Endothelial cell of umbilical vein (primary cell): ENCODE measurements around the gene TTC33. TPM values are rescaled to one million over a fixed set of nuclear protein-coding genes. Genes with fewer than 3 reads are reported as not detected.

Source experiments
- BruUV-seq: library from RNA; stranded (reverse); fragments of 400-500 nt; replicated peaks from 2 replicates; lab custom pipeline; 2021; lab: Mats Ljungman, UMichigan
- CTCF ChIA-PET: fragments of 300-600, 350-600 bp; sonication (Branson Sonifier 250); formaldehyde crosslinking; loops from one replicate; lab custom pipeline; 2021; ENCODE audit warnings: antibody characterized with exemption, inconsistent platforms; lab: Charles Lee
- POLR2A ChIA-PET: fragments of 300-600, 350-600 bp; sonication (Branson Sonifier 250); formaldehyde crosslinking; loops from one replicate; lab custom pipeline; 2021; ENCODE audit warnings: antibody characterized with exemption, inconsistent platforms; lab: Charles Lee
- DNase-seq: peaks from one replicate; pipeline ENCODE4 v3.0.0-alpha.2; 2011; ENCODE audit warnings: low read depth, low spot score
- FAIRE-seq: peaks from 2 replicates; lab custom pipeline; 2011; peaks lifted over from hg19 to GRCh38; lab: Jason Lieb, UNC
- H2AFZ ChIP-seq: 2 replicates; pipeline ENCODE4 v1.6.0; 2012; ENCODE audit warnings: low read depth, low read length, control low read depth, inconsistent platforms
- H3K27ac ChIP-seq: 2 replicates; pipeline ENCODE4 v1.5.1; 2011; ENCODE audit warnings: low read depth, mild to moderate bottlenecking, control low read depth, low read length, moderate library complexity; ENCODE audit not compliant: insufficient read depth
- H3K27me3 ChIP-seq, 2 experiments: 2 replicates each; pipeline versions ENCODE4 v1.6.0 to v1.6.1; 2011; ENCODE audit warnings: low read length in 2 of 2, mixed read lengths in 1 of 2; ENCODE audit not compliant: control insufficient read depth in 2 of 2, insufficient read depth in 2 of 2
- H3K36me3 ChIP-seq, 2 experiments: 2 replicates in 1 of 2; 3 replicates in 1 of 2; pipeline ENCODE4 v1.5.1; 2011; ENCODE audit warnings: low read length in 2 of 2, mild to moderate bottlenecking in 1 of 2, moderate library complexity in 1 of 2; ENCODE audit not compliant: control insufficient read depth in 2 of 2, insufficient read depth in 2 of 2; ENCODE audit errors: extremely low read depth in 1 of 2
- H3K4me1 ChIP-seq: 3 replicates; pipeline ENCODE4 v1.5.1; 2011; ENCODE audit warnings: mild to moderate bottlenecking, low read length; ENCODE audit not compliant: control insufficient read depth, insufficient read depth; ENCODE audit errors: extremely low read depth
- H3K4me2 ChIP-seq: 2 replicates; pipeline ENCODE4 v1.6.1; 2011; ENCODE audit warnings: low read length, control low read depth, mixed read lengths; ENCODE audit not compliant: insufficient read depth
- H3K4me3 ChIP-seq, 3 experiments: fragments of 200-600 bp in 1 of 3; sonication (generic), shearing (Covaris generic) in 1 of 3; replicated peaks in 1 of 3; 2 replicates each; pipeline ENCODE4 v1.5.1; 2011 to 2016; ENCODE audit warnings: control low read depth in 3 of 3, low read length in 3 of 3, mild to moderate bottlenecking in 2 of 3, inconsistent platforms in 1 of 3, low read depth in 1 of 3, moderate library complexity in 1 of 3; ENCODE audit not compliant: insufficient read depth in 1 of 3
- H3K79me2 ChIP-seq: 2 replicates; pipeline ENCODE4 v1.6.0; 2012; ENCODE audit warnings: low read length, inconsistent platforms; ENCODE audit not compliant: control insufficient read depth, insufficient read depth
- H3K9ac ChIP-seq: replicated peaks from 2 replicates; pipeline ENCODE3; 2011; ENCODE audit warnings: low read length, control low read depth; ENCODE audit not compliant: insufficient read depth; ENCODE audit errors: extremely low read depth
- H3K9me1 ChIP-seq: replicated peaks from 3 replicates; pipeline ENCODE4 v1.6.0; 2011; ENCODE audit warnings: mild to moderate bottlenecking, low read length; ENCODE audit not compliant: control insufficient read depth, insufficient read depth; ENCODE audit errors: extremely low read depth
- H3K9me3 ChIP-seq: replicated peaks from 2 replicates; pipeline ENCODE4 v1.5.1; 2012; ENCODE audit warnings: low read length, inconsistent platforms; ENCODE audit not compliant: control insufficient read depth, insufficient read depth
- H4K20me1 ChIP-seq: replicated peaks from 2 replicates; pipeline ENCODE3; 2011; ENCODE audit warnings: mild to moderate bottlenecking, low read length; ENCODE audit not compliant: control insufficient read depth, insufficient read depth; ENCODE audit errors: extremely low read depth
- EZH2 ChIP-seq: IDR thresholded peaks from 2 replicates; pipeline ENCODE4 v1.6.1; 2012; ENCODE audit warnings: borderline replicate concordance, low read depth, mild to moderate bottlenecking, moderate library complexity, low read length, inconsistent platforms; ENCODE audit not compliant: severe bottlenecking
- FOS ChIP-seq: IDR thresholded peaks from 2 replicates; pipeline ENCODE4 v1.6.1; 2011; ENCODE audit warnings: mild to moderate bottlenecking, low read length, moderate library complexity, borderline replicate concordance; ENCODE audit not compliant: insufficient read depth
- GATA2 ChIP-seq: IDR thresholded peaks from 2 replicates; pipeline ENCODE4 v1.7.0; 2011; ENCODE audit warnings: low read depth, mild to moderate bottlenecking, moderate library complexity, mixed read lengths, low read length; ENCODE audit not compliant: insufficient read length, insufficient read depth
- JUN ChIP-seq: IDR thresholded peaks from 2 replicates; pipeline ENCODE4 v1.6.1; 2011; ENCODE audit warnings: borderline replicate concordance, low read depth; ENCODE audit not compliant: insufficient read length, insufficient read depth
- MYC ChIP-seq: IDR thresholded peaks from one replicate; pipeline ENCODE4 v1.6.1; 2011; ENCODE audit warnings: mild to moderate bottlenecking, low read depth, low read length
- POLR2A ChIP-seq: IDR thresholded peaks from 2 replicates; pipeline ENCODE4 v1.6.1; 2012; ENCODE audit warnings: low read depth, mild to moderate bottlenecking, control low read depth, low read length
- POLR2AphosphoS5 ChIP-seq: IDR thresholded peaks from 2 replicates; pipeline ENCODE4 v1.6.1; 2012; ENCODE audit warnings: low read depth, mild to moderate bottlenecking, control low read depth, low read length, moderate library complexity; ENCODE audit not compliant: insufficient read depth
- dilution Hi-C: fragments of 300-500 bp; cut with MboI; formaldehyde crosslinking; loops from one replicate; pipeline ENCODE4 v1.15.0; 2019; ENCODE audit warnings: low sequenced_read_pairs; ENCODE audit not compliant: extremely low pct_ligation_motif_present
- intact Hi-C: fragments of 100-400 bp; cut with micrococcal nuclease; formaldehyde crosslinking; loops from one replicate; pipeline ENCODE4 v1.10.0; 2022
- polyA plus RNA-seq, 4 experiments: library from polyadenylated mRNA; depleted of rRNA in 3 of 4; stranded (reverse) in 3 of 4; unstranded in 1 of 4; fragments of >200 nt; gene quantifications; 2 replicates each; pipeline versions ENCODE4 v1.2.1 to v1.2.3, GENCODE V29; 2011 to 2012; ENCODE audit warnings: missing spikeins in 1 of 4
- total RNA-seq: library from RNA; stranded (reverse); gene quantifications from 2 replicates; pipeline ENCODE4 v1.2.3, GENCODE V29; 2021
- TF ChIP-seq, protein P1 (sequence below): IDR thresholded peaks from 2 replicates; pipeline ENCODE4 v1.6.1; 2011; ENCODE audit not compliant: insufficient read depth, insufficient read length
- TF ChIP-seq, protein P2 (sequence below), 2 donors: IDR thresholded peaks; 1 replicate in 1 of 2; 2 replicates in 1 of 2; pipeline ENCODE4 v1.5.1; 2011; ENCODE audit warnings: low read length in 2 of 2, mild to moderate bottlenecking in 2 of 2, moderate library complexity in 2 of 2, control low read depth in 1 of 2, inconsistent platforms in 1 of 2, low read depth in 1 of 2; ENCODE audit not compliant: insufficient read depth in 1 of 2; ENCODE audit errors: extremely low read depth in 1 of 2

TTC33 gene
- total and polyA plus RNA-seq, 2 donors (not counting 3 experiments of a cell fraction or from before 2014, with no cell fraction given), result 2.2 to 11.7 TPM

DNA sequence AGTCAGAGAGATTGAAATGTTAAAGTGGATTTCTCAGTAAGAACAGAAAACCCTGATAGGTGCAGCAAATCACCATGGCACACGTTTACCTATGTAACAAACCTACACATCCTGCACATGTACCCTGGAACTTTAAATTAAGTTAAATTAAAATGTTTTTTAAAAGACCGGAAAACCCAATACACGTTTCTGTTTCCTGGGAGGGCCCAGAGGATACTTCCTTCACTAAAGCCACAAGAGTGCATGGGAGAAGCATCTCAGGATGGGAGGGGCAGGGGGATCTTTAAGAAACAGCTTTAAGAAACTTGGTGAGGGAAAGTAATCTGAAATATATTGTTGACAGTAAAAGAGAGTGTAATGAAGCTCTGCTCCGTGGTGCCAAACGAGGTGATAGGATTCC lies 240.8 kb downstream of the TTC33 start:
- intact Hi-C loops, result no loop called here
- dilution Hi-C loops, result no loop called here
- Histone ChIP-seq H3K79me2 (no peaks in the 10 kb centered on the region), H2AFZ (no peak overlapping the region), H3K27ac (no peak overlapping the region), H3K27me3 (peaks cover under 1 to 27% of the 10 kb centered on the region in 2 experiments), H3K36me3 (no peaks in the 10 kb centered on the region), H3K4me2 (no peak overlapping the region), H3K9me1 (no peaks in the 10 kb centered on the region), H3K4me3 (no peak overlapping the region), H3K9me3 (no peaks in the 10 kb centered on the region), H3K9ac (no peak overlapping the region), H3K4me1 (no peaks in the 10 kb centered on the region), H4K20me1 (no peaks in the 10 kb centered on the region)
- BruUV-seq, result no TSS peak
- DNase-seq, result no peak
- ChIA-PET CTCF (interaction anchor here (1.5 kb wide), 1 partner anchor 39 kb away, joined by 3 read pairs; no protein-coding TSS in a partner anchor), POLR2A (no interaction called here)
- FAIRE-seq, result no peak
- TF ChIP-seq, protein P1, sequence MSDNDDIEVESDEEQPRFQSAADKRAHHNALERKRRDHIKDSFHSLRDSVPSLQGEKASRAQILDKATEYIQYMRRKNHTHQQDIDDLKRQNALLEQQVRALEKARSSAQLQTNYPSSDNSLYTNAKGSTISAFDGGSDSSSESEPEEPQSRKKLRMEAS, result no peak
- no peak for TF ChIP-seq POLR2AphosphoS5
- TF ChIP-seq JUN, result no peak
- no peak for TF ChIP-seq POLR2A
- TF ChIP-seq, protein P2, sequence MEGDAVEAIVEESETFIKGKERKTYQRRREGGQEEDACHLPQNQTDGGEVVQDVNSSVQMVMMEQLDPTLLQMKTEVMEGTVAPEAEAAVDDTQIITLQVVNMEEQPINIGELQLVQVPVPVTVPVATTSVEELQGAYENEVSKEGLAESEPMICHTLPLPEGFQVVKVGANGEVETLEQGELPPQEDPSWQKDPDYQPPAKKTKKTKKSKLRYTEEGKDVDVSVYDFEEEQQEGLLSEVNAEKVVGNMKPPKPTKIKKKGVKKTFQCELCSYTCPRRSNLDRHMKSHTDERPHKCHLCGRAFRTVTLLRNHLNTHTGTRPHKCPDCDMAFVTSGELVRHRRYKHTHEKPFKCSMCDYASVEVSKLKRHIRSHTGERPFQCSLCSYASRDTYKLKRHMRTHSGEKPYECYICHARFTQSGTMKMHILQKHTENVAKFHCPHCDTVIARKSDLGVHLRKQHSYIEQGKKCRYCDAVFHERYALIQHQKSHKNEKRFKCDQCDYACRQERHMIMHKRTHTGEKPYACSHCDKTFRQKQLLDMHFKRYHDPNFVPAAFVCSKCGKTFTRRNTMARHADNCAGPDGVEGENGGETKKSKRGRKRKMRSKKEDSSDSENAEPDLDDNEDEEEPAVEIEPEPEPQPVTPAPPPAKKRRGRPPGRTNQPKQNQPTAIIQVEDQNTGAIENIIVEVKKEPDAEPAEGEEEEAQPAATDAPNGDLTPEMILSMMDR (IDR thresholded peaks at IDR 0.05; ENCODE audit: extremely low read depth in 1 of 2, insufficient read depth in 1 of 2, low read depth in 1 of 2, low read length in 2 of 2), result no peak
- TF ChIP-seq MYC, result no peak
- TF ChIP-seq GATA2, result no peak
- no peak for TF ChIP-seq EZH2
- TF ChIP-seq FOS, result no peak
